Stromal cell of bone marrow (primary cell): ENCODE results near the gene PRAMEF9.
"Not testable (repeated sequence)": the region's sequence is repeated elsewhere in the genome, so short reads cannot be mapped to it uniquely, and the experiment has no call there.

Experiments used
- DNase-seq: peaks from one replicate; pipeline ENCODE4 v3.0.0-alpha.2; 2012; ENCODE audit warnings: low read depth

Gene PRAMEF9

GRCh38 chr1:13171548-13171947, at the start of gene PRAMEF9:
PRAMEF9 (plus strand) TSS chr1:13171848; CDS start chr1:13175281, 3,433 bp downstream.
- DNase-seq, result not testable (repeated sequence)

- DNase-seq, result not testable (repeated sequence)
Measured at GRCh38 chr1:13155909-13156308, 15.7 kb upstream of the PRAMEF9 start, which contains the start of gene PRAMEF26. PRAMEF26 (minus strand) TSS chr1:13156009; CDS start chr1:13153095, 2,914 bp downstream.

GRCh38 chr1:13165531-13165930, 6.1 kb upstream of the PRAMEF9 start, which contains the start of gene HNRNPCL4:
HNRNPCL4 (minus strand) TSS chr1:13165631; CDS start chr1:13165467, 164 bp downstream.
- DNase-seq, result not testable (repeated sequence)

- DNase-seq, result not testable (repeated sequence)
Measured at GRCh38 chr1:13201309-13201708, 29.7 kb downstream of the PRAMEF9 start, which contains the start of gene PRAMEF13. PRAMEF13 (minus strand) TSS chr1:13201409; CDS start chr1:13199589, 1,820 bp downstream.

GRCh38 chr1:13208712-13209111, 37.1 kb downstream of the PRAMEF9 start:
- DNase-seq, result not testable (repeated sequence)

GRCh38 chr1:13216619-13217018, 45.0 kb downstream of the PRAMEF9 start:
- DNase-seq, result not testable (repeated sequence)

GRCh38 chr1:13219203-13219602, 47.6 kb downstream of the PRAMEF9 start:
- not testable (repeated sequence) for DNase-seq

- DNase-seq, result not testable (repeated sequence)
Measured at GRCh38 chr1:13222788-13223187, 51.1 kb downstream of the PRAMEF9 start.

- no peak for DNase-seq
Measured at GRCh38 chr1:13224480-13225060, 52.9 kb downstream of the PRAMEF9 start.

- DNase-seq, result not testable (repeated sequence)
Measured at GRCh38 chr1:13225675-13226204, 54.1 kb downstream of the PRAMEF9 start, which contains the start of gene PRAMEF18. PRAMEF18 (minus strand) TSS chr1:13226154; CDS start chr1:13226106, 48 bp downstream.

- DNase-seq, result not testable (repeated sequence)
Measured at GRCh38 chr1:13227271-13228055, 55.8 kb downstream of the PRAMEF9 start.

GRCh38 chr1:13228343-13228781, 56.7 kb downstream of the PRAMEF9 start:
- no peak for DNase-seq
